ENCODE measurements around the gene RALY.
"Not testable (repeated sequence)": the region's sequence is repeated elsewhere in the genome, so short reads cannot be mapped to it uniquely, and the experiment has no call there.

RALY gene

GRCh38 chr20:34124469-34125249 is 130.9 kb downstream of the RALY start:
- Mint-ChIP-seq H3K4me3 (no peak overlapping the region), H3K9me3 (ENCODE audit: low read depth) (no peaks in the 10 kb centered on the region), H3K4me1 (ENCODE audit: low read depth) (peaks cover 16% of the 10 kb centered on the region), H3K27me3 (peaks cover 2% of the 10 kb centered on the region), H3K27ac (no peak overlapping the region), H3K36me3 (no peaks in the 10 kb centered on the region)

- Mint-ChIP-seq H3K4me3 (no peak overlapping the region), H3K9me3 (ENCODE audit: low read depth) (no peaks in the 10 kb centered on the region), H3K27me3 (peaks cover 2% of the 10 kb centered on the region), H3K27ac (no peak overlapping the region), H3K36me3 (no peaks in the 10 kb centered on the region), H3K4me1 (ENCODE audit: low read depth) (peaks cover 16% of the 10 kb centered on the region)
Measured at GRCh38 chr20:34127792-34128191, 134.1 kb downstream of the RALY start.

GRCh38 chr20:34129518-34130162 is 135.9 kb downstream of the RALY start:
- peak overlapping the region; percentile 46 for H3K4me3 Mint-ChIP-seq
- H3K27me3 Mint-ChIP-seq = peaks cover 2% of the 10 kb centered on the region
- no peaks in the 10 kb centered on the region for H3K9me3 Mint-ChIP-seq (ENCODE audit: low read depth)
- H3K4me1 Mint-ChIP-seq (ENCODE audit: low read depth) = peaks cover 10% of the 10 kb centered on the region
- H3K27ac Mint-ChIP-seq = no peak overlapping the region
- H3K36me3 Mint-ChIP-seq = no peaks in the 10 kb centered on the region

GRCh38 chr20:34131491-34131890 is 137.8 kb downstream of the RALY start:
- Mint-ChIP-seq H3K27me3 (peaks cover 2% of the 10 kb centered on the region), H3K9me3 (ENCODE audit: low read depth) (no peaks in the 10 kb centered on the region)

GRCh38 chr20:34132491-34132890 is 138.8 kb downstream of the RALY start:
- H3K36me3 Mint-ChIP-seq; H3K27ac Mint-ChIP-seq; H3K27me3 Mint-ChIP-seq; H3K4me1 Mint-ChIP-seq (ENCODE audit: low read depth); H3K4me3 Mint-ChIP-seq; H3K9me3 Mint-ChIP-seq (ENCODE audit: low read depth): not testable (repeated sequence)

More at GRCh38 chr20:34131491-34131890, 137.8 kb downstream of the RALY start:
- H3K4me3 Mint-ChIP-seq = no peak overlapping the region
- H3K4me1 Mint-ChIP-seq (ENCODE audit: low read depth) = peaks cover 5% of the 10 kb centered on the region
- H3K27ac Mint-ChIP-seq = no peak overlapping the region
- H3K36me3 Mint-ChIP-seq = no peaks in the 10 kb centered on the region

GRCh38 chr20:34132943-34133342 is 139.2 kb downstream of the RALY start:
- H3K27ac Mint-ChIP-seq; H3K36me3 Mint-ChIP-seq; H3K27me3 Mint-ChIP-seq; H3K4me3 Mint-ChIP-seq; H3K9me3 Mint-ChIP-seq (ENCODE audit: low read depth); H3K4me1 Mint-ChIP-seq (ENCODE audit: low read depth): not testable (repeated sequence)

GRCh38 chr20:34133365-34133860 is 139.7 kb downstream of the RALY start:
- H3K27me3 Mint-ChIP-seq; H3K9me3 Mint-ChIP-seq (ENCODE audit: low read depth); H3K36me3 Mint-ChIP-seq; H3K4me3 Mint-ChIP-seq; H3K4me1 Mint-ChIP-seq (ENCODE audit: low read depth); H3K27ac Mint-ChIP-seq: not testable (repeated sequence)

Measured in activated naive CD8-positive, alpha-beta T cell (primary cell).